Neural cell (in vitro differentiated cells): ENCODE data around the gene CNTNAP5.

ENCODE experiments used
- CTCF ChIP-seq: fragments of 450-650 bp; IDR thresholded peaks from 2 replicates; pipeline ENCODE4 v1.5.1; 2014; ENCODE audit warnings: antibody characterized with exemption, mild to moderate bottlenecking, moderate library complexity; ENCODE audit not compliant: poor library complexity, severe bottlenecking
- EZH2 ChIP-seq: fragments of 200-600, 300-800 bp; shearing (Covaris generic), sonication (generic); IDR thresholded peaks from 2 replicates; pipeline ENCODE4 v1.6.1; 2014; ENCODE audit warnings: antibody characterized with exemption, low read length, borderline replicate concordance, mild to moderate bottlenecking; ENCODE audit not compliant: insufficient read depth, poor library complexity, severe bottlenecking
- RAD21 ChIP-seq: fragments of 450-650 bp; conservative IDR thresholded peaks from 2 replicates; pipeline ENCODE4 v1.6.1; 2014; ENCODE audit warnings: antibody characterized with exemption, mild to moderate bottlenecking, moderate library complexity

- TF ChIP-seq CTCF: no peak
- no peak for TF ChIP-seq EZH2
- no peak for TF ChIP-seq RAD21
Observed at GRCh38 chr2:124480958-124481357, 455.9 kb downstream of the CNTNAP5 start.
